B cell (primary cell): ENCODE data around the gene TMEM30A.

Experiments
- CTCF ChIP-seq: fragments of 200-600 bp; IDR thresholded peaks from one replicate; pipeline ENCODE4 v1.8.0; 2022; ENCODE audit warnings: antibody characterized with exemption, mild to moderate bottlenecking
- EZH2 ChIP-seq: IDR thresholded peaks from 2 replicates; pipeline ENCODE4 v1.6.1; 2012; ENCODE audit warnings: borderline replicate concordance, low read depth, mild to moderate bottlenecking, moderate library complexity, low read length; ENCODE audit not compliant: insufficient read depth, poor library complexity, severe bottlenecking

- TF ChIP-seq EZH2 (no peak), CTCF (no peak)
These were observed 21.5 kb upstream of the TMEM30A start for GRCh38 chr6:75306064-75306463.
